ENCODE results near the gene FZD4.
A peak's percentile ranks its signal among the peaks of the same experiment; 100 is the strongest.
"Not testable (repeated sequence)": the region's sequence is repeated elsewhere in the genome, so short reads cannot be mapped to it uniquely, and the experiment has no call there.

FZD4 gene

GRCh38 chr11:86941077-86941870 lies 13.9 kb downstream of the FZD4 start:
- DNase-seq (ENCODE audit: extremely low read depth, low read depth), result no peak
- no peak for TF ChIP-seq CTCF (IDR thresholded peaks at IDR 0.05; ENCODE audit: low read depth, low read length, missing control alignments)
- H3K4me3 ChIP-seq (replicated peaks; ENCODE audit: low read depth, low read length), result no peak overlapping the region

DNA sequence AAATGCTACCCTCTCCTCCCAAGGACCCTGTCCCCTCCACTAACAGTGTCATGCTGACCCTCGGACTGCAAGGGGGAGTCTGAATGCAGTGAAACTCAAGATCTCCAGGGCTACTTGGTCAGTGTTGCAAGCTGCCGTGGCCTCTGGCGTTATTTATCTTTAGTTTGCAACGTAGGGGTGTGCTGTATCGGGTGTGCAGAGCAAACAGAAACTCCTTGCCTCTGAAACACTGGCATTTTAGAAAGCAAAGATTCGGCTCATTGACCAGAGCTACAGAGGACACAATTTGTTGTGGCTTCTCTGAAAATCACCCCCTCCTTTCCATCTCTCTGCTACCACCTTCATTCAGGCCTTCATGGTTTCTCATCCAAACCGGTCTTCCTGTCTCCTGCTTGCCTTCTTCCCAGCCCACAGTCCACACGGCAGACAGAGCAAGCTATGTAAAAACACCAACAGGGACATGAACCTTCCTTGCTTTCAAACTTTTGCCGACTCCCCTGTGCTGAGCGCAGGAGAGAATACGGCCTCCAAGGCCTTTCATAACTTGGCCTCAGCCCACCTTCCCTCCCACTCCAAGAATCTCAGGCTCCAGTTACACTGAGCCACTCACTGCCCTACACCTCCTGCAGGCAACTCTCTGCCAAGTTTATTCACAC lies 14.9 kb downstream of the FZD4 start:
- TF ChIP-seq CTCF (IDR thresholded peaks at IDR 0.05; ENCODE audit: low read depth, low read length, missing control alignments), result no peak
- H3K4me3 ChIP-seq (replicated peaks; ENCODE audit: low read depth, low read length), result no peak overlapping the region
- DNase-seq (ENCODE audit: extremely low read depth, low read depth), result no peak

DNA sequence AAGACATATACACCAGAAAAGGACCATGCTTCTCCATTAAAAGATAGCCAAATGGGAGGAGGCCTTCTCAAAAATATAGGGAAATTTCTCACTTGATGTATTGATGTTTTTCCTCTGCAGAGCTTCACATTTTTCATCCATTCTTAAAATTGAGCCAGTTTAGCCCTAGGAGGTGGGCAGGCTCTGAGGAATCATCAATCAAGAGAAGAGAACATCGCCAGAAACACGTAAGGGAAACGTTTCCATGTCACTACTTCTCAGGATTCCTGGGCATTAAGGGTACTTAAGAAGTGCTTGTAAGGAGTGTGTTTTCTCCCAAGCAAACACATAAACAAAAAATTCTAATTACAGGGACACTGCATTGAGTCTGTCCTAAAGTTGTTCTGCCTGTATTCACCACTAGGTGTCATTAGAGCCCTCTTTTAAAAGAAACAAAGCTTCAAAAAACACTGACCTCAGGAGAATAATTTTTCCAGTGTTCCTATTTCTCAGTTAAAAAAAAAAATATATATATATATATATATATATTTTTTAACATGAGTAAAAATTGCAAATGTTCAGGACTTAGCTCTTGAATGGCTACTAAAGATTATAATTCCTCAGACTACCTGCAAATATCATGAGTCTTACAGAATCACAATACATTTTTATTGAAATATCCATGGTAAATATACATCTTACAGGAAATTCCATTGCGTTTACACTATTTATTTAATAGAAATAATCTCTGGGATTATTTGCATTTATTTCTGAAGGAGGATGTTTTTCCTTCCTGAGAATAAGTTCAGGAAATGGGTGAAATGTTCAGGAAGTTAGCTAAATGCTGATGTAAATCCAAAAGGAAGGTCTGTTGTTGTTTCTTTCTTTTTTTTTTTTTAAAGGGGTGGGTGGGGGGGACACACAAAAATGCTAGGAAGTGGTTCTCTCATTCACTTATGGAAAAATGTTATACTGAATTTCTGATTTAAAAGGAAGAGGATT lies 16.0 kb downstream of the FZD4 start:
- no peak overlapping the region for H3K4me3 ChIP-seq (replicated peaks; ENCODE audit: low read depth, low read length)
- DNase-seq (ENCODE audit: extremely low read depth, low read depth), result no peak
- TF ChIP-seq CTCF (IDR thresholded peaks at IDR 0.05; ENCODE audit: low read depth, low read length, missing control alignments), result peak; percentile 53

- no peak overlapping the region for H3K4me3 ChIP-seq (replicated peaks; ENCODE audit: low read depth, low read length)
- no peak for TF ChIP-seq CTCF (IDR thresholded peaks at IDR 0.05; ENCODE audit: low read depth, low read length, missing control alignments)
- DNase-seq (ENCODE audit: extremely low read depth, low read depth), result no peak
Observed at GRCh38 chr11:86938203-86938899, 16.8 kb downstream of the FZD4 start.

DNA sequence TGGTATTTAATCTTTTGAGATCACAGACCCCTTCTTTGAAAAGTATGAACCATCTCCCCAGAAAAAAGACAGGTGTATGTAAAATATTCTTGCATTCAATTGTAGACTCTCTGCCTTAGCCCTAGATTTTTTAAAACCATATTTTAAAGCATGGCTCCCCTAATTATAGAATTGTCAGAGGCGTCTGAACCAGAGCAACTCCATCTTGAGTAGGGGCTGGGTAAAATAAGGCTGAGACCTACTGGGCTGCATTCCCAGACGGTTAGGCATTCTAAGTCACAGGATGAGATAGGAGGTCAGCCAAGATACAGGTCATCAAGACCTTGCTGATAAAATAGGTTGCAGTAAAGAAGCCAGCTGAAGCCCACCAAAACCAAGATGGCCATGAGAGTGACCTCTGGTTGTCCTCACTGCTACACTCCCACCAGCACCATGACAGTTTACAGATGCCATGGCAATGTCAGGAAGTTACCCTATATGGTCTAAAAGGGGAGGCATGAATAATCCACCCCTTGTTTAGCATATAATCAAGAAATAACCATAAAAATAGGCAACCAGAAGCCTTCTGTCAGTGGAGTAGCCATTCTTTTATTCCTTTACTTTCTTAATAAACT lies 17.9 kb downstream of the FZD4 start:
- DNase-seq (ENCODE audit: extremely low read depth, low read depth); H3K4me3 ChIP-seq (replicated peaks; ENCODE audit: low read depth, low read length): not testable (repeated sequence)

GRCh38 chr11:86934926-86935579 lies 20.1 kb downstream of the FZD4 start:
- no peak overlapping the region for H3K4me3 ChIP-seq (replicated peaks; ENCODE audit: low read depth, low read length)
- no peak for DNase-seq (ENCODE audit: extremely low read depth, low read depth)
- no peak for TF ChIP-seq CTCF (IDR thresholded peaks at IDR 0.05; ENCODE audit: low read depth, low read length, missing control alignments)
